ENCODE data around the gene SPARC.

The SPARC gene

GRCh38 chr5:151643388-151643787 is 43.3 kb downstream of the SPARC start:
- TF ChIP-seq CTCF (IDR thresholded peaks at IDR 0.05; ENCODE audit: extremely low read depth, missing control alignments): no peak
- DNase-seq (ENCODE audit: low spot score): no peak

- DNase-seq (ENCODE audit: low spot score): no peak
- no peak for TF ChIP-seq CTCF (IDR thresholded peaks at IDR 0.05; ENCODE audit: extremely low read depth, missing control alignments)
Observed at GRCh38 chr5:151642472-151643140, 44.1 kb downstream of the SPARC start.

- no peak for TF ChIP-seq CTCF (IDR thresholded peaks at IDR 0.05; ENCODE audit: extremely low read depth, missing control alignments)
- no peak for DNase-seq (ENCODE audit: low spot score)
Observed at GRCh38 chr5:151638619-151639018, 48.1 kb downstream of the SPARC start.

GRCh38 chr5:151637676-151638075 is 49.0 kb downstream of the SPARC start:
- DNase-seq (ENCODE audit: low spot score): no peak
- no peak for TF ChIP-seq CTCF (IDR thresholded peaks at IDR 0.05; ENCODE audit: extremely low read depth, missing control alignments)

GRCh38 chr5:151633892-151634291 is 52.8 kb downstream of the SPARC start:
- DNase-seq (ENCODE audit: low spot score): no peak
- no peak for TF ChIP-seq CTCF (IDR thresholded peaks at IDR 0.05; ENCODE audit: extremely low read depth, missing control alignments)

GRCh38 chr5:151632941-151633340 is 53.8 kb downstream of the SPARC start:
- TF ChIP-seq CTCF (IDR thresholded peaks at IDR 0.05; ENCODE audit: extremely low read depth, missing control alignments): no peak
- DNase-seq (ENCODE audit: low spot score): no peak

GRCh38 chr5:151632524-151632923 is 54.2 kb downstream of the SPARC start:
- no peak for DNase-seq (ENCODE audit: low spot score)
- no peak for TF ChIP-seq CTCF (IDR thresholded peaks at IDR 0.05; ENCODE audit: extremely low read depth, missing control alignments)

All from GM20000 (cell line).